Mesenchymal stem cell (in vitro differentiated cells and primary cell): ENCODE measurements around the gene UMOD.

Experiments used
- DNase-seq: peaks from one replicate; pipeline ENCODE4 v3.0.0-alpha.2; 2013
- H2AFZ ChIP-seq: one replicate; pipeline ENCODE4 v1.6.1; 2013; ENCODE audit warnings: low read depth, mild to moderate bottlenecking, control low read depth, inconsistent platforms, low read length, moderate library complexity
- H2AK5ac ChIP-seq: 2 replicates; pipeline ENCODE4 v1.6.1; 2013; ENCODE audit warnings: low read length, moderate library complexity, mild to moderate bottlenecking, inconsistent platforms; ENCODE audit not compliant: severe bottlenecking
- H2BK120ac ChIP-seq: one replicate; pipeline ENCODE4 v1.6.1; 2013; ENCODE audit warnings: low read depth, mild to moderate bottlenecking, inconsistent platforms, low read length, moderate library complexity
- H2BK12ac ChIP-seq, 2 experiments: one replicate each; pipeline ENCODE4 v1.6.1; 2013; ENCODE audit warnings: inconsistent platforms in 2 of 2, low read length in 2 of 2, mild to moderate bottlenecking in 2 of 2, moderate library complexity in 2 of 2, control low read depth in 1 of 2
- H2BK15ac ChIP-seq: one replicate; pipeline ENCODE4 v1.6.1; 2013; ENCODE audit warnings: mild to moderate bottlenecking, low read depth, inconsistent platforms; ENCODE audit not compliant: poor library complexity, severe bottlenecking
- H2BK5ac ChIP-seq: 2 replicates; pipeline ENCODE4 v1.6.1; 2013; ENCODE audit warnings: low read depth, mild to moderate bottlenecking, low read length, control low read depth, inconsistent platforms; ENCODE audit not compliant: poor library complexity, severe bottlenecking
- H3K14ac ChIP-seq, 2 experiments: one replicate each; pipeline ENCODE4 v1.6.1; 2013; ENCODE audit warnings: inconsistent platforms in 2 of 2, low read length in 2 of 2, control low read depth in 1 of 2, mild to moderate bottlenecking in 1 of 2, moderate library complexity in 1 of 2
- H3K18ac ChIP-seq, 2 experiments: one replicate each; pipeline ENCODE4 v1.6.1; 2013; ENCODE audit warnings: inconsistent platforms in 2 of 2, low read length in 2 of 2, control low read depth in 1 of 2, low read depth in 1 of 2, mild to moderate bottlenecking in 1 of 2
- H3K23ac ChIP-seq, 2 experiments: one replicate each; pipeline ENCODE4 v1.6.1; 2013; ENCODE audit warnings: inconsistent platforms in 2 of 2, low read length in 2 of 2, mild to moderate bottlenecking in 2 of 2, moderate library complexity in 2 of 2, control low read depth in 1 of 2
- H3K27ac ChIP-seq: 2 replicates; pipeline ENCODE4 v1.5.1; 2013; ENCODE audit warnings: mild to moderate bottlenecking, moderate library complexity, low read length, control low read depth, inconsistent platforms; ENCODE audit not compliant: poor library complexity, severe bottlenecking
- H3K27me3 ChIP-seq, 2 experiments: 2 replicates each; pipeline versions ENCODE4 v1.6.1 to v1.7.0; 2013; ENCODE audit warnings: low read length in 2 of 2, mild to moderate bottlenecking in 2 of 2, moderate library complexity in 2 of 2, control low read depth in 1 of 2, inconsistent platforms in 1 of 2; ENCODE audit not compliant: control insufficient read depth in 1 of 2, insufficient read depth in 1 of 2
- H3K36me3 ChIP-seq, 2 experiments: 2 replicates each; pipeline versions ENCODE4 v1.6.1 to v1.7.0; 2013; ENCODE audit warnings: low read length in 2 of 2, control low read depth in 1 of 2, inconsistent platforms in 1 of 2, low read depth in 1 of 2, mild to moderate bottlenecking in 1 of 2; ENCODE audit not compliant: insufficient read depth in 2 of 2, control insufficient read depth in 1 of 2
- H3K4ac ChIP-seq, 2 experiments: one replicate each; pipeline ENCODE4 v1.6.1; 2013; ENCODE audit warnings: inconsistent platforms in 2 of 2, low read length in 2 of 2, mild to moderate bottlenecking in 2 of 2, moderate library complexity in 2 of 2, control low read depth in 1 of 2, low read depth in 1 of 2
- H3K4me1 ChIP-seq: 2 replicates; pipeline ENCODE4 v1.6.1; 2013; ENCODE audit warnings: low read depth, low read length, control low read depth; ENCODE audit not compliant: control insufficient read depth, insufficient read depth
- H3K4me2 ChIP-seq: 2 replicates; pipeline ENCODE4 v1.6.1; 2013; ENCODE audit warnings: low read length, mild to moderate bottlenecking, inconsistent platforms; ENCODE audit not compliant: poor library complexity, severe bottlenecking
- H3K4me3 ChIP-seq, 2 experiments: 2 replicates each; pipeline versions ENCODE4 v1.5.1 to v1.7.0; 2013; ENCODE audit warnings: low read length in 2 of 2, mild to moderate bottlenecking in 2 of 2, control low read depth in 1 of 2, low read depth in 1 of 2; ENCODE audit not compliant: insufficient read depth in 1 of 2
- H3K79me1 ChIP-seq: replicated peaks from 2 replicates; pipeline ENCODE4 v1.6.1; 2013; ENCODE audit warnings: mild to moderate bottlenecking, control low read depth, low read length, inconsistent platforms; ENCODE audit not compliant: poor library complexity, severe bottlenecking
- H3K9ac ChIP-seq: 2 replicates; pipeline ENCODE4 v1.7.0; 2013; ENCODE audit warnings: mild to moderate bottlenecking, low read length, moderate library complexity
- H3K9me3 ChIP-seq: 2 replicates; pipeline ENCODE4 v1.7.0; 2013; ENCODE audit warnings: mild to moderate bottlenecking, low read length; ENCODE audit not compliant: control insufficient read depth
- H4K8ac ChIP-seq: one replicate; pipeline ENCODE4 v1.6.1; 2013; ENCODE audit warnings: inconsistent platforms, mild to moderate bottlenecking, low read length, moderate library complexity
- H4K91ac ChIP-seq: one replicate; pipeline ENCODE4 v1.6.1; 2013; ENCODE audit warnings: mild to moderate bottlenecking, low read length, inconsistent platforms
- whole genome bisulfite sequencing: methylation state at CpG from one replicate; pipeline ENCODE4 v1.1.7; 2013; ENCODE audit warnings: mixed read lengths; 5-methylcytosine and 5-hydroxymethylcytosine counted together

The UMOD gene

GRCh38 chr16:20385844-20386832, 33.6 kb upstream of the UMOD start:
- H2BK120ac ChIP-seq, result no peak overlapping the region
- H2AK5ac ChIP-seq, result no peak overlapping the region
- H4K91ac ChIP-seq, result no peak overlapping the region
- no peak overlapping the region for H3K4me2 ChIP-seq
- H3K4me1 ChIP-seq, result peaks cover 3% of the 10 kb centered on the region
- H2BK12ac ChIP-seq, result no peak overlapping the region
- no peaks in the 10 kb centered on the region for H3K36me3 ChIP-seq
- DNase-seq, result peak; percentile 31
- 38% methylated on average over 30 of the region's 30 CpGs for WGBS
- H3K79me1 ChIP-seq, result no peaks in the 10 kb centered on the region
- H2BK5ac ChIP-seq, result no peak overlapping the region
- no peak overlapping the region for H3K14ac ChIP-seq
- no peak overlapping the region for H2AFZ ChIP-seq
- no peak overlapping the region for H3K9ac ChIP-seq
- no peak overlapping the region for H3K27ac ChIP-seq
- H3K27me3 ChIP-seq, result peaks cover 9 to 27% of the 10 kb centered on the region in 2 experiments
- H3K23ac ChIP-seq, result no peak overlapping the region
- H2BK15ac ChIP-seq, result no peak overlapping the region
- no peak overlapping the region for H3K4ac ChIP-seq
- H3K9me3 ChIP-seq, result no peaks in the 10 kb centered on the region
- H4K8ac ChIP-seq, result no peak overlapping the region
- H3K18ac ChIP-seq, result no peak overlapping the region
- no peak overlapping the region for H3K4me3 ChIP-seq

GRCh38 chr16:20383106-20384029, 30.9 kb upstream of the UMOD start:
- Histone ChIP-seq H2AK5ac (no peak overlapping the region), H3K27ac (no peak overlapping the region), H3K23ac (no peak overlapping the region), H2BK120ac (no peak overlapping the region), H3K4me1 (peaks cover 6% of the 10 kb centered on the region), H3K18ac (no peak overlapping the region), H2AFZ (no peak overlapping the region), H2BK15ac (no peak overlapping the region), H3K79me1 (no peaks in the 10 kb centered on the region), H3K9me3 (no peaks in the 10 kb centered on the region), H3K36me3 (no peaks in the 10 kb centered on the region), H2BK5ac (no peak overlapping the region), H4K91ac (no peak overlapping the region), H3K4ac (no peak overlapping the region), H3K4me3 (no peak overlapping the region), H3K4me2 (no peak overlapping the region), H4K8ac (no peak overlapping the region), H3K27me3 (peaks cover 9 to 38% of the 10 kb centered on the region in 2 experiments), H2BK12ac (no peak overlapping the region), H3K9ac (no peak overlapping the region), H3K14ac (no peak overlapping the region)
- WGBS, result 27% methylated on average over 11 of the region's 11 CpGs
- peak; percentile 45 for DNase-seq

GRCh38 chr16:20382202-20382948, 29.9 kb upstream of the UMOD start:
- no peak overlapping the region for H3K9ac ChIP-seq
- H3K36me3 ChIP-seq, result no peaks in the 10 kb centered on the region
- WGBS, result 77% methylated on average over 4 of the region's 7 CpGs
- H3K4me2 ChIP-seq, result no peak overlapping the region
- H3K9me3 ChIP-seq, result no peaks in the 10 kb centered on the region
- no peak overlapping the region for H4K91ac ChIP-seq
- no peak for DNase-seq
- no peak overlapping the region for H3K14ac ChIP-seq
- no peak overlapping the region for H3K23ac ChIP-seq
- no peak overlapping the region for H3K4ac ChIP-seq
- peaks cover 9 to 43% of the 10 kb centered on the region in 2 experiments for H3K27me3 ChIP-seq
- H2BK120ac ChIP-seq, result no peak overlapping the region
- H3K4me3 ChIP-seq, result no peak overlapping the region
- H3K18ac ChIP-seq, result no peak overlapping the region
- no peak overlapping the region for H2AK5ac ChIP-seq
- H3K4me1 ChIP-seq, result peaks cover 6% of the 10 kb centered on the region
- no peak overlapping the region for H3K27ac ChIP-seq
- H2BK5ac ChIP-seq, result no peak overlapping the region
- no peaks in the 10 kb centered on the region for H3K79me1 ChIP-seq
- H4K8ac ChIP-seq, result no peak overlapping the region
- no peak overlapping the region for H2AFZ ChIP-seq
- H2BK15ac ChIP-seq, result no peak overlapping the region
- H2BK12ac ChIP-seq, result no peak overlapping the region
